ENCODE data around the gene DCDC2C. TPM values are rescaled to one million over a fixed set of nuclear protein-coding genes. Genes with fewer than 3 reads are reported as not detected.

The DCDC2C gene
- total RNA-seq, 4 donors from 2014 or later: 0.19 to 4.0 TPM; not detected in 2

- TF ChIP-seq CTCF (IDR thresholded peaks at IDR 0.05) (no peak), POLR2A (IDR thresholded peaks at IDR 0.05) (no peak)
- Histone ChIP-seq H3K4me3 (no peak overlapping the region), H3K27me3 (peaks cover 58% of the 10 kb centered on the region), H3K9me3 (no peaks in the 10 kb centered on the region), H3K36me3 (no peaks in the 10 kb centered on the region), H3K4me1 (peaks cover 0 to 16% (median 3%) of the 10 kb centered on the region in 3 donors), H3K27ac (no peak overlapping the region)
- 8 to 42% methylated on average over 2 to 3 of the region's 6 CpGs for WGBS, 2 donors (ENCODE audit: low coverage in 1 of 2)
- no peak for ATAC-seq
These were observed 1.3 kb downstream of the DCDC2C start for GRCh38 chr2:3704692-3705091.

- no peaks in the 10 kb centered on the region for H3K9me3 ChIP-seq
- H3K27ac ChIP-seq: no peak overlapping the region
- H3K4me3 ChIP-seq: no peak overlapping the region
- peaks cover 58% of the 10 kb centered on the region for H3K27me3 ChIP-seq
- no peak for ATAC-seq
- WGBS, 2 donors (ENCODE audit: low coverage in 1 of 2): 0 to 18% methylated on average over 2 of the region's 2 CpGs
- H3K4me1 ChIP-seq: peaks cover 0 to 16% (median 3%) of the 10 kb centered on the region in 3 donors
- TF ChIP-seq POLR2A (IDR thresholded peaks at IDR 0.05): no peak
- TF ChIP-seq POLR2AphosphoS5 (IDR thresholded peaks at IDR 0.05): no peak
- no peak for TF ChIP-seq EP300 (IDR thresholded peaks at IDR 0.05)
- TF ChIP-seq CTCF (IDR thresholded peaks at IDR 0.05): no peak
- H3K36me3 ChIP-seq: no peaks in the 10 kb centered on the region
These were observed 2.4 kb downstream of the DCDC2C start for GRCh38 chr2:3705782-3706181.

GRCh38 chr2:3706892-3707291 is 3.5 kb downstream of the DCDC2C start:
- peaks cover 0 to 16% (median 3%) of the 10 kb centered on the region in 3 donors for H3K4me1 ChIP-seq
- WGBS, 2 donors (ENCODE audit: low coverage in 1 of 2): 43 to 66% methylated on average over 3 to 5 of the region's 5 CpGs
- peaks cover 56% of the 10 kb centered on the region for H3K27me3 ChIP-seq
- H3K9me3 ChIP-seq: no peaks in the 10 kb centered on the region
- peak; percentile 42 for ATAC-seq
- no peaks in the 10 kb centered on the region for H3K36me3 ChIP-seq
- TF ChIP-seq POLR2A (IDR thresholded peaks at IDR 0.05) (no peak), CTCF (IDR thresholded peaks at IDR 0.05) (no peak), EP300 (IDR thresholded peaks at IDR 0.05) (no peak), POLR2AphosphoS5 (IDR thresholded peaks at IDR 0.05) (no peak)
- no peak overlapping the region for H3K27ac ChIP-seq
- H3K4me3 ChIP-seq: no peak overlapping the region

- H3K4me1 ChIP-seq: peaks cover 0 to 13% (median 3%) of the 10 kb centered on the region in 3 donors
- WGBS, 2 donors (ENCODE audit: low coverage in 1 of 2): 77 to 94% methylated on average over 2 to 4 of the region's 4 CpGs
- H3K27ac ChIP-seq: no peak overlapping the region
These were observed 5.2 kb downstream of the DCDC2C start for GRCh38 chr2:3708576-3708975.

More at GRCh38 chr2:3708576-3708975, 5.2 kb downstream of the DCDC2C start:
- no peak overlapping the region for H3K4me3 ChIP-seq
- peaks cover 40% of the 10 kb centered on the region for H3K27me3 ChIP-seq
- no peak for ATAC-seq
- H3K36me3 ChIP-seq: no peaks in the 10 kb centered on the region
- no peaks in the 10 kb centered on the region for H3K9me3 ChIP-seq
- TF ChIP-seq POLR2AphosphoS5 (IDR thresholded peaks at IDR 0.05) (no peak), POLR2A (IDR thresholded peaks at IDR 0.05) (no peak), EP300 (IDR thresholded peaks at IDR 0.05) (no peak), CTCF (IDR thresholded peaks at IDR 0.05) (no peak)
